ENCODE results near the gene DNAJC19. TPM values are rescaled to one million over a fixed set of nuclear protein-coding genes. Genes with fewer than 3 reads are reported as not detected.

Gene DNAJC19
- total RNA-seq, 1 donor from 2014 or later: 27.4 TPM

- H3K27me3 ChIP-seq (ENCODE audit: control insufficient read depth, insufficient read depth, low read length): no peaks in the 10 kb centered on the region
- peaks cover 5% of the 10 kb centered on the region for H3K36me3 ChIP-seq (ENCODE audit: control insufficient read depth, insufficient read depth, low read length)
- H3K4me3 ChIP-seq (ENCODE audit: low read depth, low read length): no peak overlapping the region
- DNase-seq (ENCODE audit: low read depth): no peak
- FAIRE-seq: no peak
- TF ChIP-seq, protein P1, sequence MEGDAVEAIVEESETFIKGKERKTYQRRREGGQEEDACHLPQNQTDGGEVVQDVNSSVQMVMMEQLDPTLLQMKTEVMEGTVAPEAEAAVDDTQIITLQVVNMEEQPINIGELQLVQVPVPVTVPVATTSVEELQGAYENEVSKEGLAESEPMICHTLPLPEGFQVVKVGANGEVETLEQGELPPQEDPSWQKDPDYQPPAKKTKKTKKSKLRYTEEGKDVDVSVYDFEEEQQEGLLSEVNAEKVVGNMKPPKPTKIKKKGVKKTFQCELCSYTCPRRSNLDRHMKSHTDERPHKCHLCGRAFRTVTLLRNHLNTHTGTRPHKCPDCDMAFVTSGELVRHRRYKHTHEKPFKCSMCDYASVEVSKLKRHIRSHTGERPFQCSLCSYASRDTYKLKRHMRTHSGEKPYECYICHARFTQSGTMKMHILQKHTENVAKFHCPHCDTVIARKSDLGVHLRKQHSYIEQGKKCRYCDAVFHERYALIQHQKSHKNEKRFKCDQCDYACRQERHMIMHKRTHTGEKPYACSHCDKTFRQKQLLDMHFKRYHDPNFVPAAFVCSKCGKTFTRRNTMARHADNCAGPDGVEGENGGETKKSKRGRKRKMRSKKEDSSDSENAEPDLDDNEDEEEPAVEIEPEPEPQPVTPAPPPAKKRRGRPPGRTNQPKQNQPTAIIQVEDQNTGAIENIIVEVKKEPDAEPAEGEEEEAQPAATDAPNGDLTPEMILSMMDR (IDR thresholded peaks at IDR 0.05; ENCODE audit: insufficient read depth, low read length, severe bottlenecking): no peak
Observed at GRCh38 chr3:180977498-180977897, 12.0 kb downstream of the DNAJC19 start.

DNA sequence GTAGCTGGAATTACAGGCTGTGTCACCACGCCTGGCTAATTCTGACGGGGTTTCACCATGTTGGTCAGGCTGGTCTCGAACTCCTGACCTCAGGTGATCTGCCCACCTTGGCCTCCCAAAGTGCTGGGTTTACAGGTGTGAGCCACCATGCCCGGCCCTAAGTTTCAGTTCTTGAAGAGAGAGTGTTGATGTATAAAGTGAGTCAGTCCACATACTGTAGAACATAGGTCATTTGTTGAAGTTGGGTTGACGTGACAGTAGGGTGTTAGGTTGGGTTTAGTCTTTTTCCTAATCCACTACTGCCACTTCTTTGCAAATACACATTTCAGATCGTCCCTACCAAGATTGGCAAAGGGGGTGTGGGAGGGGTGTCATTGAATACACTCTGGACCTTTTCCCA is 15.2 kb downstream of the DNAJC19 start:
- DNase-seq (ENCODE audit: low read depth): no peak
- no peak for FAIRE-seq
- TF ChIP-seq, protein P1 (IDR thresholded peaks at IDR 0.05; ENCODE audit: insufficient read depth, low read length, severe bottlenecking): no peak
- H3K36me3 ChIP-seq (ENCODE audit: control insufficient read depth, insufficient read depth, low read length): peaks cover 5% of the 10 kb centered on the region
- no peaks in the 10 kb centered on the region for H3K27me3 ChIP-seq (ENCODE audit: control insufficient read depth, insufficient read depth, low read length)
- H3K4me3 ChIP-seq (ENCODE audit: low read depth, low read length): no peak overlapping the region

DNA sequence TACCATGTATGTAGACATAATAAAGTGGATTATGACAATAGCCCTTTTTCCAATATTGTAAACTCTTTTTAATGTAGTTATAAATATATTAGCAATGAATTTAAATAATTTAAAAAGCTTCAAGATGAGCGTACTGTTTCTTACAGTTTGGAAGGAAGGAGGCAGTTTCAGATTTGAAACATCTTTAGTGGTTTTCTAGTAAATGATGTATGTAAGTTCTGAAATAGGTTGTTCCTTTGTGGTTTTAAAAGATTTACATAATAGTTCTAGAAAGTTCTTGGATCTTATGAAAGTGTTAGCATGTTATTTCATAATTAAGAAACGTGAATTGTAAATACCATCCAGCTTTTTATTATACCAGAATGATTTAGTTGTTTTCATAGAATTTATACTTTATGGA is 16.0 kb downstream of the DNAJC19 start:
- FAIRE-seq (no peak), DNase-seq (ENCODE audit: low read depth) (no peak)
- TF ChIP-seq, protein P1 (IDR thresholded peaks at IDR 0.05; ENCODE audit: insufficient read depth, low read length, severe bottlenecking): no peak
- no peaks in the 10 kb centered on the region for H3K27me3 ChIP-seq (ENCODE audit: control insufficient read depth, insufficient read depth, low read length)
- H3K4me3 ChIP-seq (ENCODE audit: low read depth, low read length): no peak overlapping the region
- H3K36me3 ChIP-seq (ENCODE audit: control insufficient read depth, insufficient read depth, low read length): peaks cover 3% of the 10 kb centered on the region

GRCh38 chr3:180970931-180971330 is 18.6 kb downstream of the DNAJC19 start:
- Histone ChIP-seq H3K4me3 (ENCODE audit: low read depth, low read length) (no peak overlapping the region), H3K27me3 (ENCODE audit: control insufficient read depth, insufficient read depth, low read length) (no peaks in the 10 kb centered on the region), H3K36me3 (ENCODE audit: control insufficient read depth, insufficient read depth, low read length) (peaks cover 1% of the 10 kb centered on the region)
- FAIRE-seq (no peak), DNase-seq (ENCODE audit: low read depth) (no peak)
- TF ChIP-seq, protein P1 (IDR thresholded peaks at IDR 0.05; ENCODE audit: insufficient read depth, low read length, severe bottlenecking): no peak

DNA sequence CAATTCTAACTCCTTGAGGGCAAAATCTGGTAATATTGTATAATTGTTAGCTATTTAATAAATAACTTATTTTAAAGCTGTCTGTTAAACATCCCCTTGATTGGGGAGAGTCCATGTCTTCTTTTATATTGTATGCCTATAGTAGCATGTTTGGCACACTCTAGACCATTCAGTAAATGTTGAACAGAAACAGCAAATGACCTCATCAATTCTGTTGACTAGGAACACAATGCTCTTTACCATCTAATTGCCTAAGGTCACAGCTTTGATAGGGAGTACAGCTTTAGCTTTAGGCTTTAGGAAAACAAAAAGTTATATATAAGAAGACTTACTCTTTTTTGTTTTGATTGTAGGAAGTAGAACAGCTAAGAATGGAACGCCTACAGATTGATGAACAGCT is 27.0 kb downstream of the DNAJC19 start:
- FAIRE-seq (no peak), DNase-seq (ENCODE audit: low read depth) (no peak)
- Histone ChIP-seq H3K27me3 (ENCODE audit: control insufficient read depth, insufficient read depth, low read length) (no peaks in the 10 kb centered on the region), H3K36me3 (ENCODE audit: control insufficient read depth, insufficient read depth, low read length) (peaks cover 7% of the 10 kb centered on the region), H3K4me3 (ENCODE audit: low read depth, low read length) (no peak overlapping the region)
- TF ChIP-seq, protein P1 (IDR thresholded peaks at IDR 0.05; ENCODE audit: insufficient read depth, low read length, severe bottlenecking): no peak

DNA sequence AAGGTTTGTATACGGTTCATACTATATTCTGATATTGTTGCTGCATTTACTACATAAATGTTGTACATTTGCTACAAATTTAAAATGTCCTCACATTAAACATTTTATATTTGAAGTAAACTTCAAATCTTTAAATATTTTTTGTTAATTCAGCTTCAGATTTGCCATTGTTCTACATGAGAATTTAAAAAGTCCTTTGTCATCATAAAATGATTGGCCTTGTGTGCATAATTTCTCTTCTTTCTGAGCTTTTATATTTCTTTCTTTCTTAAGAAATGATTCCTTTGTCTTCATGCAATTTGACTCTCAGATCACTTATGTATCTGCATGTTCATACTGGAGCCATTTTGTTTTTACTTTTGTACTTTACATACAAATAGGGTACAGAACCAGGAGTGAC is 28.0 kb downstream of the DNAJC19 start:
- Histone ChIP-seq H3K4me3 (ENCODE audit: low read depth, low read length) (no peak overlapping the region), H3K36me3 (ENCODE audit: control insufficient read depth, insufficient read depth, low read length) (peaks cover 7% of the 10 kb centered on the region), H3K27me3 (ENCODE audit: control insufficient read depth, insufficient read depth, low read length) (no peaks in the 10 kb centered on the region)
- FAIRE-seq (no peak), DNase-seq (ENCODE audit: low read depth) (no peak)
- TF ChIP-seq, protein P1 (IDR thresholded peaks at IDR 0.05; ENCODE audit: insufficient read depth, low read length, severe bottlenecking): no peak

All from bronchial epithelial cell (primary cell).